ENCODE measurements around the gene MTA1.

- TF ChIP-seq CTCF (IDR thresholded peaks at IDR 0.05; ENCODE audit: insufficient read depth, low read length) (no peak), POLR2AphosphoS5 (IDR thresholded peaks at IDR 0.05; ENCODE audit: low read depth) (no peak)
These were observed 42.0 kb upstream of the MTA1 start for GRCh38 chr14:105377555-105378182.

Measured in HL-60 (cell line).